Neural cell (in vitro differentiated cells): ENCODE measurements around the gene LEF1.

Experiments used
- CTCF ChIP-seq: fragments of 450-650 bp; IDR thresholded peaks from 2 replicates; pipeline ENCODE4 v1.5.1; 2014; ENCODE audit warnings: antibody characterized with exemption, mild to moderate bottlenecking, moderate library complexity; ENCODE audit not compliant: poor library complexity, severe bottlenecking
- EP300 ChIP-seq: fragments of 450-650 bp; conservative IDR thresholded peaks from 2 replicates; pipeline ENCODE4 v1.6.1; 2014; ENCODE audit warnings: antibody characterized with exemption, mild to moderate bottlenecking, moderate library complexity; ENCODE audit not compliant: poor library complexity, severe bottlenecking
- EZH2 ChIP-seq: fragments of 200-600, 300-800 bp; shearing (Covaris generic), sonication (generic); IDR thresholded peaks from 2 replicates; pipeline ENCODE4 v1.6.1; 2014; ENCODE audit warnings: antibody characterized with exemption, low read length, borderline replicate concordance, mild to moderate bottlenecking; ENCODE audit not compliant: insufficient read depth, poor library complexity, severe bottlenecking
- RAD21 ChIP-seq: fragments of 450-650 bp; conservative IDR thresholded peaks from 2 replicates; pipeline ENCODE4 v1.6.1; 2014; ENCODE audit warnings: antibody characterized with exemption, mild to moderate bottlenecking, moderate library complexity
- REST ChIP-seq: IDR thresholded peaks from 2 replicates; pipeline ENCODE4 v1.6.1; 2012; ENCODE audit warnings: borderline replicate concordance

- no peak for TF ChIP-seq CTCF
- TF ChIP-seq EP300 = no peak
- no peak for TF ChIP-seq EZH2
- TF ChIP-seq REST = no peak
- TF ChIP-seq RAD21 = no peak
These were observed 130.8 kb downstream of the LEF1 start for GRCh38 chr4:108037884-108038283.
